NCI-H82 (cell line): ENCODE data around the gene TPPP.

Experiments used
- DNase-seq: peaks from one replicate; lab custom pipeline; 2025; lab: John Stamatoyannopoulos, UW

The TPPP gene

DNA sequence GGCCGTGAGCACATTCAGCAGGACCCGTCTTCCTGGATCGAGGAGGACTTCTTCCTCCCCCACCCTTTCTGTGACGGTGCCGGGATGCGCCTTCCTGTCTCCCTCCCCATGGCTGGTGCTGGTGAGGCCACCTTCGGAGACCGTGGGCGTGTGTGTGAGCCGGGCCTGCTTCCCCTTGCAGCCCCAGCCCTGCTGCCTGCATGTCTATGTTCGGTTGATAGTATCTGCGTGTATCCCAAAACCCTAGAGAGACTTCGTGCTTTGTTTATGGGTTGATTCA lies 68.3 kb downstream of the TPPP start:
- DNase-seq, result no peak

DNA sequence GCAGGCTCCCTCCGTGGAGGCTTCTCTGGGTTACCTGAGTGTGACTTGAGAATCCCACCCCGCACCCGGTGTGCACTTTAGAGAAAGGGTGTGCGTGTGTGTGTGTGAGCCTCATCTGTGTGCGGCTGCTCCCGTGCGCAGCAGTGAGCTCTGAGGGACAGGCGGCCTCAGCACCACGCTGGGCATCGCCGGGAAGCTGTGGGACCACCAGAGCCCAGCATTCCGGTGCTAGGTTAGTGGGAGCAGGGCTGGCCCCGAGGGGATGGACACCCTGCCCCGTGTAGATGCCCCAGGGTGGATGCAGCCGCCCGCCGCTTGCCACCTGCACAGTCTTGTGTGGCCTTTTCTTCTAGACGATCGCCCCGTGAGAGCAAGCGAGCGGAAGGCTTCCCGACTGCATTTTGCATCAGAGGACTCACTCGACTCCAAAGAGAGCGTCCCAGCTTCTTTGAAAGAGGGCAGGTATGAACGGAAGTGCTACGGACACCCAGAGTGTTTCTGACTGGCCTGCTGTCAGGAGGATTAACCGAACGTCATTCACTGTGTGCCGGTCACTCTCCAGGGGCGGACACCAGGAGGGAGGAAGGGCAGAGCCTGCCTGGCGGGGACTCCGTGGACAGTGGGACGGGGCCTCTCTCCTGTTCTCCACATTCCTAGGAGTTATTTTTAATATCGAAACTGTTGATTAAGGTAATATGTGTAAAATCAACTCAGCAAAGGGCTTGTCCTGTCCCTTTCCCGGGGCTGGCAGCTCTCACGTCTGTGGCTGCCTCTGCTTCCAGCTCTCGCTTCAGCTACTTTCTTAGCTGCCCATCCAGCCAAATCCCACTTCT lies 68.8 kb downstream of the TPPP start:
- no peak for DNase-seq

DNA sequence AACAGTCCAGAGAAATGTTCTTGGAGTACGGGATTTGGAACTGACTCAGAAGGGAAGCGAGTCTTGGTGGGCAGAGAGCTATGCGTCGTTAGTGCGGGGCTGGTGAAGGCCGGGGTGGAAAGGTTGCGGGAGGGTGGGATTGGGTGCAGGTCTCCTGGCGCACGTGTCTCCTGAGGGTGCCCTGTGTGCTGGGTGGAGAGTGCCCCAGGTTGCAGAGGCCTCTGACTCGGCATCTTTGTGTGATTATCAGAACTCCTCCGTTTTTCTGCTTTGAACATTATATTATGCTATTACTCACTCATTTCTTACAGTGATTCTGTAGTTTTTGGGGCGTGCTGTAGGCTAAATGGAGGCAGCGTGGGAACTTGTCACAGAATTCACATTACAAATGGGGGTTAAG lies 69.6 kb downstream of the TPPP start:
- no peak for DNase-seq

DNA sequence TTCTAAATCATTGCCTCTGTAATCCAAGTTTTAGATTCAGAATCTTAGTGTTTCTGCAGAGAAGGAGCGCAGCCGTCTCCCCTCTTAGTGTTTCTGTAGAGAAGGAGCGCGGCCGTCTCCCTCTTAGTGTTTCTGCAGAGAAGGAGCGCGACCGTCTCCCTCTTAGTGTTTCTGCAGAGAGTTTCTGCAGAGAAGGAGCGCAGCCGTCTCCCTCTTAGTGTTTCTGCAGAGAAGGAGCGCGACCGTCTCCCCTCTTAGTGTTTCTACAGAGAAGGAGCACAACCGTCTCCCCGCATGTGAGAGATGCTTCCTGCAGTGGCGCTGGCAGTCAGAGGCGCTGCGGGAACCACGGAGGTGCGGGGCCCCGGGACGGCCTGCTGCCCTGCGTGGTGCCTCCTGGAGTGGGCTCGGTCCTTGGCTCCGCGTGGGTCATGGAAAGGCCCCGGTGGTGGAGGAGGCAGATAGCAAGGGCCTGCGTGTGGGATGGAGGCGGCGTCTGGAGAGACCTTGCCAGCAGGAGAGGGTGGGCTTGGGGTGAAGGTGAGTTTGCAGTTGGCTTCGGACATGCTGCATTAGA lies 70.1 kb downstream of the TPPP start:
- no peak for DNase-seq

DNA sequence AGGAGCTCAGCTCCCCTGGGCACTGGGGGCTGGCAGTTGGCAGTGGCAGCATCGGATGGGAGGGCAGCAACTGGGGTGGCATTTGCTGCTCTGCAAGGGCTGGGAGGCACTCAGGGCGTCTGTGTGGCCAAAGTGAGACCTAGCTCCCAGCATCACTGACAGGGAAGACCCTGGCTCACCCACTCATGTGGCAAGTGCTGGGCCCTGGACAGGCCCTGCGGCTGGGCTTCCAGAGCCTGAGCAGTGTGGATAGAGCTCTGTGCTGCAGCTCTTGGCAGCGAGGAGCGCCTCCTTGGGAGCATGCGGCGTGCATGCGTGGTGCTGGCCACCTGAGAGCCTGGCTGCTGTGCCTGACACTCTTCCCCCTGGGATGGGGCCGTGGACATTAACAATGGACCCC lies 70.8 kb downstream of the TPPP start:
- no peak for DNase-seq

DNA sequence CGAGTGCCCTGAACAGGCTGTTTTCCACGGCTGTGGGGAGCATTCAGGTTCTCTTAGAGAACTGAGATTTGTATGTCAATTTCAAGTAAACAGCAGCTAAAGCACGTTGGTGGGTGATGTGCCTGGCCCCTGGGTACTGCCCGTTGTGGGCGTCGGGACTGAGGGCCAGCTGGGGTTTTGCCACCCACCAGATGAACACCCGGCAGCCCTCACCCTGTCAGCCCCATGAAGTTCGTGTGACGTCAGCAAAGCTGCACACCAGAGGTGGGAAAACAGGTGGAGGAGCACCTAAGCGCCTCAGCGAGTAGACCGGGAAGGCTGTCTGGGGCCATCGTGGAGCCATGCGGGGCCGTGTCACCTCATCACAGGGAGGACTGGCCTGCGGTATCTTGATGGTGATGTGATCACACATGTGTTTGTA lies 71.8 kb downstream of the TPPP start:
- no peak for DNase-seq

DNA sequence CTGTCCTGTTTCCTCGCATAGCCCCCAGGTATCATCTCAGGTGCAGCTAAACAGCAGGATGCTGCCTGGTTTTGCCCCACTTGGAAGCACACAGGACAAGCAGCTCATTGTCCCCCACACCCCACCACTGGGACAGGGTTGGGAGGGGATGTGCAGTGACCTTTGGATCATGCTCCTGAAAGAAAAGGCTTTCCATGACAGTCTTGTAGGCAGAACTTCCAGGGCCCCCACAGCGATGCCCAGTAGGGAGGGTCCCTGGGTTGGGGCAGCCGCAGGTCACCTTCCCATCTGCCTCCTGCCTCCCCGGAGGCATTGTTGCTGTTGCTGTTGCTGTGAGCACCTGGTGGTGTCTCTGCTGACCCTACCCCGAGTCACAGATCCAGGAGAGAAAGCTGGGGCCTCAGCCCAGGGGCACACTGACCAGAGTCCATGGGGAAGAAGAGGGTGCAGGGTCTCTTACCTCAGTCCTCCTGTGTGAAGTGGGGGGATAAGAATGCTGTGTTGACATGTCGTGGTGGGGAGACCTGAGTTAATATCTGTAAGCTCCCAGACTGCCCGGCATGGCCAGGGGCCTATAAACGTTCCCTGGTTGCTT lies 72.5 kb downstream of the TPPP start:
- DNase-seq, result no peak

DNA sequence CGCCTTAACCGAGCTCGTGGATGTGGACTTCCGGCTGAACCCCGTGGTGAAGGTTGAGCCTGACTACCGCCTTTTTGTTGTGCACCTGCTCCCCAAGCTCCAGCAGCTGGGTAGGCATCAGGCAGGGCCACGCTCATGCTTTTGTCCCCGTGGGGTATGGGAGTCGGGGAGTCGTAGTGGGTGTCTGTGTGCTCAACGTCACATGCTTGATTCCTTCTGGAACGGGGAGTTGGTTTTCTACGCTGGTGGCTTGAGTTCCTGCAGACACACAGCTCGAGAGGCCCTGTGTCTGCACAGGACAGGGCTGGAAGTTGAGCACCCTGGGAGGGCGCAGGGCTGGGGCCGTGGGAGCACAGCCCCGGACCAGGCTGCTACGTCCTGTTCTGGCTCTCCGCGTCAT lies 73.0 kb downstream of the TPPP start:
- DNase-seq, result no peak

DNA sequence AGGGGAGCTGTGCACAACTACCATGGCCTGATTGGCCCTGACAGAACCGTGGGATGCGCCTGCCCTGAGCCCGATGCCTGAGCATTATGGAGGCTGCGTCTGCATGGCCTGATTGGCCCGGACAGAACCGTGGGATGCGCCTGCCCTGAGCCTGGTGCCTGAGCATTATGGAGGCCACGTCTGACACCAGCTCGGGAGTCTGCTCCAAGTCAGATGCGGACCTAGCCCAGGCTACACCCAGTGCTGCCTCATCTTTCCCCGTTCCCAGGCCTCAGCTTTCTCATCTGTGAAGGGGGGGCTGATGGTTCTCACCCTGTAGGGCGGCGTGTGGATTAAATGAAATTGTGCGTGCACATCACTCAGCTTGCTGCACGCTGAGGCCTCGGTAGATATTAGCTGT lies 73.7 kb downstream of the TPPP start:
- no peak for DNase-seq

DNA sequence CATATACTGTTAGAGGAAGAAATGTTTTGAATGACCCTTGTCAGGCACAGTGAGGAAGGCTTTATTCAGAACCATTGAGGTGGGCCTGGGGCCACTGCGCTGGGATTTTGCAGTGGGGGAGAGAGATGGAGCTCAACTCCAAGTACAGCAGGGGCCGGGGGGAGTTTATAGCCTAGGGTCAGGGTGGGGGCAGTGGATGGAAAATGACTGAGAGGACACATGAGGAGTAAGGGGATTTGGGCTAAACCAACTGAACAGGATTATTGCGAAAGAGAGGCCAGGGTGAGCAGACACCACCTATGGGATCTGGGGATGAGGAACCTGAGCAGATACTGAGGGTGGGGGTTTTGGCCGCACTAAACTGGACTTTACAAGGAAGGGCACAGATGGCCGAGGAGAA lies 74.7 kb downstream of the TPPP start:
- DNase-seq, result no peak

DNA sequence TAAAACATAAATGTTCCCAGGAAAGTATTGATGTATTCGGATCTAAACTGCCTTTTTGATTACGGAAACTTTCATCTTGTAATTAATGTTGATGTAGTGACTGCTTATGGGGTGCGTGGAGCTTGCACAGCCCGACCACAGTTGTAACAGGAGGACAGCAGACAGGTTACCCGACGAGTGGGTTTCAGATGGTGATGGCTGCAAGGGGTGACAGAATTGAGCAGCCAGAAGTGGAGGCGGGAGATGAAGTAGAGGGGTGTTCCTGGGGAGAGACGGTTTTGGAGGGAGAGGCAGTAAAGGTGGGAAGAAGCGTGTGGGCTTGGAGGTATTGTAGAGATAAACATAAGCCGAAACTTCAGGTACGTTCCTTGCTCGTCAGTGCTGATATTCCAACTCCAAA lies 75.3 kb downstream of the TPPP start:
- DNase-seq, result no peak

DNA sequence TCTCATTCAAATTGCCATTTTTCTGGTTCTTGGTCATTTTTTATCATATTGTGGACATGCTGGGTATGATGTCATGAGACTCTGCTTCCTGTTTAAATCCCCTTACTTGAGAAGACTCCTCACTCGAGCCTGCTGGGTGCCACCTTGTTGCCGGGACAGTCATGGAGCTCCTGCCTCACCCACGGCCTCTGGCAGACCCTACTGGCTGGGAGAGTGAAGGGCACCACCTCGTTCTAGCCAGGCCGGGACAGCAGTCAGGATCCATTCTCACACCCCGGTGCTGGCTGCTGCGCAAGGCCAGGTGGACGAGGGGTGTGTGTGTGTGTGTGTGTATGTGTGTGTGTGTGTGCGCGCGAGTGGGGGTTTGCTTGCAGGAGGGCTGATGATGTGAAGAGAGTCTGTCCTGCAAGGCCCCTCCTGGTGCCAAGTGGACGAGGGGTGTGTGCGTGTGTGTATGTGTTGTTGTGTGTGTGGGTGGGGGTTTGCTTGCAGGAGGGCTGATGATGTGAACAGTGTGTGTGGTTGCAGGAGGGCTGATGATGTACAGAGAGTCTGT lies 76.6 kb downstream of the TPPP start:
- DNase-seq, result no peak

DNA sequence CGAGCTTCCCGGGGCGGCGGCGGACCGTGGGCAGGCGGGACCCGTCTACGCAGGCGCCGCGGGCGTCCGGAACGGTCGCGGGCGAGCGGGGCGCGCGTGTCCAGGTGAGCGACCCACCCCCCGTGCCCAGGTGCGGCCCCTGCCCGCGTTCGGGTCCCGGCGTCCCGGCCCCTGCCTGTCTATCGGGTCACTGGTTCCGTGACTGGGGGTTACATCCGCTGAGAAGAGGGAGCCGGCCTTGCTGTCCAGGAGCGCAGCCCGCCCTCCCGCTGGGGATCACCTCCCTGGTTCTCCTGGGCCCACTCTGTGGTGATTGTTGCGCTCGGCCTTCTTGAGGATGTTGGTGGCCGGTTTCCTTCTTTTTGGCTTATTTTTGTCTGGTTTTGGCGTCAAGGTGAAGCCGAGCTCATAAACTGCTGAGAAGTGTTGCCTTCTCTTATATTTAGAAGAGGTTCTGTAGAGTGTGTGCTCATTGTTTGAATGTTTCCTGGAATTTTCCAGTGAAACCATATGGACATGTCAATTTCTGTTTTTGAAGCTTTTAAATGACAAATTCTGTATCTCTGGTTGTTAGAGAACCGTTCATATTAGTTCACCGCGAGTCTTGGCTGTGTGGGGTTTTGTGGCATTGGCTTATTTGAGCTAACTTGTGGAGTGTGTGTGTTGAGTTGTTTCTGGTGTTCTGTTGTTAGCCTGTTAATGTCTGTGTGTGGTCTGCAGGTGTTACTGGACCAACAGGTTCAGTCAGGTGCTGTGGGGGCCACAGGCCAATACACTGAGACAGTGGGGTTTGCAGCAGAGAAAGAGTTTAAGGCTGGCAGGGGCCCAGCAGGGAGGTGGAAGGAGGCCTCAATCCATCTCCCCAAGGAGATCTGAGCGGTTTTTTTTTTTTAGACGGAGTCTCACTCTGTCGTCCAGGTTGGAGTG lies 80.4 kb downstream of the TPPP start:
- peak; percentile 30 for DNase-seq

DNA sequence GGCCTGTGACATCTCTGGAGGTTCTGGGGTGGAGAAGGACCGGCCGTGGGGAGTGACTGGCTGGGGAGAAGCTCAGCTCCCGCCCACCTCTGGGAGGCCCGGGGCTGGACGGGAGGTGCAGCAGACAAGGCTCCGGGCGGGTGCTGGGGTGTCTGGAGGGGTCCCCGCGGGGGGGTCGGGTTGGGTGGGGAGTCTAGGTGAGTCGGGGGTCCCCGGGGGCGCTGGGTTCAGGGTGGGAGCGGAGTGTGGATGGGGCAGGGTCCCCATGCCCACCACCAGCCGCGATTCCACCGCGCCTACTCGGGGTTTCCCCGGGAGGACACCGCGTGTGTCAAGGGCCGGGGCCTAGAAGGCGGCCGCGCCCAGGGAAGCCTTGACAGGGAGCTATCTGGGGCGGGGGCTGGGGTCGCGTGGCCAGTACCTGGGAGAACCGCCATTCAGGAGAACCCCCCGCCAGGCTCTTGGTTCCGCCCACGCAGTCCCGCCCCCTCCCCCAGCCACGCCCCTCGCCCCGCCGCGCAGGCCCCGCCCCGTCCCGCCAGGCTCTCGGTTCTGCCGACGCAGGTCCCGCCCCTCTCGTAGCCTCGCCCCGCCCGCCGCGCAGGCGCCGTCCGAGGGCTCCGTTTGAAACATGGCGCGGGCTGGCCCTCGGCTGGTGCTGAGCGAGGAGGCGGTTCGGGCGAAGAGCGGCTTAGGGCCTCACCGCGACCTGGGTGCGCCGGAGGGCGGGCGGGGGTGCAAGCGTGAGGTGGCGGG lies 81.2 kb downstream of the TPPP start, which contains the start of gene CEP72:
Gene CEP72 (plus strand): TSS at position 610 of the 756 bp plus-strand sequence. CDS start 22 bp downstream, at position 632.
- peak; percentile 84 for DNase-seq

DNA sequence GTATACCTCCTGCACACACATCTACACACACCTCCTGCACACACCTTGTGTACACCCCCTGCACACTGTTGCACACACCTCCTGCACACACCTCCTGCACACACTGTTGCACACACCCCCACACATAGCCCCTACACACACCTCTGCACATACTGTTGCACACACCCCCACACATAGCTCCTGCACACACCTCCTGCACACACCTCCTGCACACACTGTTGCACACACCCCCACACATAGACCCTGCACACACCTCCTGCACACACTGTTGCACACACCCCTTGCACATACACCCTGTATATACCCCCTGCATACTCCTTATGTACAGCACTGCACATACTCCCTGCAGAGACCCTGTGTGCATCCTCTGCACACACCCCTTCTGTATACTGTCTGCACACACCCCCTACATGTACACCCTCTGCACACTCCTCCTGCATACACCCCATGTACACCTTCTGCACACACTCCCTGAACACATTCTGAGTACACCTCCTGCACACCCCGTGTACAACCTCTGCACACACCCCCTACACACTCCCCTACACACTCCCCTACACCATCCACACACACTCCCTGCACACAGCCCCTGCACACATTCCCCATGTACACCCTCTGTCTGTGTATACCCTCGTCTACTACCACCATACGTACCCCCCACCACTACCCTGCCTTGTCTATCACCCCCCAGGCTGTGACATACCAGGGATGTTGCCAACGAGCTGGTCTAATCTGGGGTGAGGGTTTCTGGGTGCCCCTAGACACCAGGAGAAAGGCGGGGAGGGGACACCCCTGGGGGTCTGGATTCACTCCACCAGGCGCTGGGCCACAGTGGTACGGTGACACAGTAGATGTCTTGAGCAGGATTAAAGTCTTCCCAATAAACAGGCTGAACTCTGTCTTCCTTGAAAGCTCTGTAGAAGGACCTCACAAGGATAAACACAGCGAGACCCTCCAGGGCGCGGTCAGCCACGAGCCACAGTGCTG lies 82.1 kb downstream of the TPPP start:
- no peak for DNase-seq

DNA sequence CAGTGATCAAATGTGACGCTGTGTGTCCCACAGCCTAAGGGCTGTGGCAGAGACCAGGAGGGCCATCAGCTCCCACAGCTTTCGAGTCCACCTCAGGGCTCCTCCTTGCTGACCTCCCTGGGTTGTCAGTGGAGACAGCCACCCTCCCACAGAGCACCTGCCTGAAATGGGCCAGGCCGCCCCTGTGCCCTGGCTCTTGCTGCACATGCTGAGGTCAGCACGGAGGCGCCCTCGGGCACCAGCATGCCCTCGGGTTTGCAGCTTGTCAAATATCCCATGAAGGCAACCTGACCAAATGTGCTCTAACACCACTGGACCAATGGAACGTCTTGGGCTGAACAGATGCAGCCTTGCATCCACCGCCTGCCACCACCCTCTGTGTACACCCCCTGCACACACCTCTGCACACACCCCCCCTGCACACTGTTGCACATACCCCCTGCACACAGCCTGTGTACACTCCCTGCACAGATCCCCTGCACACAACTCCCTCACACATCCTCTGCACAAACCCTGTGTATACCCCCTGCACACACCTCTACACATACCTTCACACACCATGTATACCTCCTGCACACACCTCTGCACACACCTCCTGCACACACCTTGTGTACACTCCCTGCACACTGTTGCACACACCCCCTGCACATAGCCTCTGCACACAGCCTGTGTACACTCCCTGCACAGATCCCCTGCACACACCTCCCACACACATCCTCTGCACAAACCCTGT lies 83.0 kb downstream of the TPPP start:
- no peak for DNase-seq
